ENCODE data around the gene TCF25.

The TCF25 gene

DNA sequence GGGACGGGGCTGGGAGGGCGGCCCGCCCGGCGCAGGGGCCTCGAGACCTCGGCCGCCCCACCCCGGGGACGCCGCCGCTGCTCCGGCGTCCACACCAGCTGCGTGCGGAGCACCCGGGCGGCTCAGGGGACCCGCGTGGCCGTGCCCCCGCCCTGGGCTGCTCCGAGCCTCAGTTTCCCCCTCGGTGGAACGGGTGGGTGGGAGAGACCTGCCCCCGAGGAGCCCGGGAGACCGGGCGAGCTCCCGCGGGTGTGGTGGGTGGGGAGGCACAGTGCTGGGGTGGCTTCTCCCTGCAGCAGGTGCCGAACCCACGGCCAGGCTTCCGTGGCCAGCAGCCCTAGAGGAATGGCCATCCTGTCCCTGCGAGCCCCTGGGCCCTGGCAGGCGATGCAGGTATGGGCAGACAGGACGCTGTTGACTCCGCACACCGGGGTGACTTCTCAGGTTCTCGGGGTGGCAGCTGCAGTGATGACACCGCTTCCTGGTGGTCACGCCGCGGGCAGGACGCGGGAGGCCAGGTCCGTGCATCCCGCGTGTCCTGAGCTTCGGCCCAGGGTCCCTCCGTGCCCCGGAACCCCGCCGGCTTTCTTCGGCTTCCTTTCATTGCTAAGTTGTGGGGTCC is 75.8 kb downstream of the TCF25 start:
- Histone ChIP-seq H3K9me3 (ENCODE audit: insufficient read depth, low read depth, low read length) (no peaks in the 10 kb centered on the region), H3K9ac (ENCODE audit: low read depth, low read length) (no peak overlapping the region), H3K27ac (ENCODE audit: low read length) (no peak overlapping the region), H3K36me3 (ENCODE audit: insufficient read depth, low read depth, low read length) (no peaks in the 10 kb centered on the region), H3K27me3 (ENCODE audit: insufficient read depth, low read length) (peaks cover 42% of the 10 kb centered on the region), H3K4me1 (ENCODE audit: insufficient read depth, low read length) (no peaks in the 10 kb centered on the region), H3K4me3 (ENCODE audit: low read length) (peak overlapping the region; percentile 56; the same call in 1 of the 2 replicates)

DNA sequence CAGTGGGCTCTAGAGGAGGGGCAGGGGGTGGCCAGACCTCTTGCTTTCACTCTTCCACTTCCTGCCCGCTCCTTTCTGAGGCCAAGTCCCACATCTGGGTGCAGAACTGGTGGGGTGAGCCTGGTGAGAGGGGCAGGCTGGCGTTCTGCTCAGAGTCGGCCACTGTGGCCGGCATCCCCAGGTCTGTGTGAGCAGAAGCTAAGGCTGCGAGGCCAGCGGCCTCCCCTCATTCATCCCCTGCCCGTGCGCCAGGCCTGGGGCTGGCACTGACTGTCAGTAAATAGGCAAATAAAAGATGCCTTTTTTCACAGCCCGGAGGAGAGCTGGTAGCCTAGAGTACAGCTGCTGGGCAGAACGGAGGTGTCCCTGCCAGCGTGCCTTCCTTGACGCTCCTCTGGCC is 76.4 kb downstream of the TCF25 start:
- H3K4me3 ChIP-seq (ENCODE audit: low read length), result no peak overlapping the region
- no peaks in the 10 kb centered on the region for H3K36me3 ChIP-seq (ENCODE audit: insufficient read depth, low read depth, low read length)
- no peaks in the 10 kb centered on the region for H3K9me3 ChIP-seq (ENCODE audit: insufficient read depth, low read depth, low read length)
- H3K4me1 ChIP-seq (ENCODE audit: insufficient read depth, low read length), result peaks cover 2% of the 10 kb centered on the region; the same call in 1 of the 2 replicates
- no peak overlapping the region for H3K27ac ChIP-seq (ENCODE audit: low read length)
- H3K27me3 ChIP-seq (ENCODE audit: insufficient read depth, low read length), result peaks cover 39% of the 10 kb centered on the region
- H3K9ac ChIP-seq (ENCODE audit: low read depth, low read length), result no peak overlapping the region

GRCh38 chr16:89951509-89951908 is 78.1 kb downstream of the TCF25 start:
- Histone ChIP-seq H3K4me1 (ENCODE audit: insufficient read depth, low read length) (peaks cover 5% of the 10 kb centered on the region; the same call in 1 of the 2 replicates), H3K27ac (ENCODE audit: low read length) (no peak overlapping the region), H3K9me3 (ENCODE audit: insufficient read depth, low read depth, low read length) (no peaks in the 10 kb centered on the region), H3K36me3 (ENCODE audit: insufficient read depth, low read depth, low read length) (0 out of 2 replicates have a peak, but pooled peaks cover 3% of the 10 kb centered on the region), H3K4me3 (ENCODE audit: low read length) (no peak overlapping the region), H3K9ac (ENCODE audit: low read depth, low read length) (no peak overlapping the region), H3K27me3 (ENCODE audit: insufficient read depth, low read length) (peaks cover 30% of the 10 kb centered on the region)

DNA sequence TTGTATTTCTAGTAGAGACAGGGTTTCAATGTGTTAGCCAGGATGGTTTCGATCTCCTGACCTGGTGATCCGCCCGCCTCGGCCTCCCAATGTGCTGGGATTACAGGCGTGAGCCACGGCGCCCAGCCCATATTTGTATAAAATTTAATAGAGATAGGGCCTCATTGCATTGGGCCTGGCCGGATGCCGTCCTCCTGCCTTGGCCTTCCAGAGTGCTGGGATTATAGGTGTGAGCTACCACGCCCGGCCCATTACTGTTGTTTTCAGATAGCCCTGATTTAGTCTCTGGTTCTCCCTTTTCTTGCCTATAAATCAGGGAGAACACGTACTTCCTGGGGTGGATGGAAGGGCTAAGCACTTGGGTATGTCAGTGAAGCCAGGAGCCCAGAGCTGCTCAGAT is 78.7 kb downstream of the TCF25 start:
- H3K9ac ChIP-seq (ENCODE audit: low read depth, low read length), result no peak overlapping the region
- peaks cover 5% of the 10 kb centered on the region; the same call in 1 of the 2 replicates for H3K4me1 ChIP-seq (ENCODE audit: insufficient read depth, low read length)
- H3K9me3 ChIP-seq (ENCODE audit: insufficient read depth, low read depth, low read length), result no peaks in the 10 kb centered on the region
- no peak overlapping the region for H3K27ac ChIP-seq (ENCODE audit: low read length)
- H3K27me3 ChIP-seq (ENCODE audit: insufficient read depth, low read length), result peaks cover 25% of the 10 kb centered on the region
- no peak overlapping the region for H3K4me3 ChIP-seq (ENCODE audit: low read length)
- 0 out of 2 replicates have a peak, but pooled peaks cover 3% of the 10 kb centered on the region for H3K36me3 ChIP-seq (ENCODE audit: insufficient read depth, low read depth, low read length)

DNA sequence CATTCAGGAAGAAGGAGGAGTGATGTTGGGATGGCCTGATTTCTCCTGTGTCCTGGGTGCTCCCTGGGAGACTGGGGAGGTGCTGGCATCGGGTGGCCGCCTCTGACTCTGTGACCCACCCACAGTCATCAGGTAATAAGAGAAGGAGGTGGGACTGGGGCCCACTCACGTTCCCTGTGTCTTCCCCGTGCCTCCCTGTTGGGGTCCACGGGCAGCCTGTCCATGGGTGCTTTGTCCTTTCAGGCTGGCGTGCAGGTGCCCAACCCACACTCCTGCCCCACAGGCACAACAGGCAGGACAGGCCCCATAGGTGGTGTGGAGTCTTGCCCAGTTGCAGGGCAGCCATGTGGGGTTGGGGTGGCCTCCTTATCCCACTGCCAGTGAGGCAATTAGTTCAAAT is 79.2 kb downstream of the TCF25 start:
- no peak overlapping the region for H3K27ac ChIP-seq (ENCODE audit: low read length)
- H3K4me1 ChIP-seq (ENCODE audit: insufficient read depth, low read length), result peaks cover 5% of the 10 kb centered on the region; the same call in 1 of the 2 replicates
- H3K36me3 ChIP-seq (ENCODE audit: insufficient read depth, low read depth, low read length), result peaks cover 4% of the 10 kb centered on the region; the same call in 1 of the 2 replicates
- no peak overlapping the region for H3K4me3 ChIP-seq (ENCODE audit: low read length)
- H3K9ac ChIP-seq (ENCODE audit: low read depth, low read length), result no peak overlapping the region
- no peaks in the 10 kb centered on the region for H3K9me3 ChIP-seq (ENCODE audit: insufficient read depth, low read depth, low read length)
- H3K27me3 ChIP-seq (ENCODE audit: insufficient read depth, low read length), result peaks cover 20% of the 10 kb centered on the region

DNA sequence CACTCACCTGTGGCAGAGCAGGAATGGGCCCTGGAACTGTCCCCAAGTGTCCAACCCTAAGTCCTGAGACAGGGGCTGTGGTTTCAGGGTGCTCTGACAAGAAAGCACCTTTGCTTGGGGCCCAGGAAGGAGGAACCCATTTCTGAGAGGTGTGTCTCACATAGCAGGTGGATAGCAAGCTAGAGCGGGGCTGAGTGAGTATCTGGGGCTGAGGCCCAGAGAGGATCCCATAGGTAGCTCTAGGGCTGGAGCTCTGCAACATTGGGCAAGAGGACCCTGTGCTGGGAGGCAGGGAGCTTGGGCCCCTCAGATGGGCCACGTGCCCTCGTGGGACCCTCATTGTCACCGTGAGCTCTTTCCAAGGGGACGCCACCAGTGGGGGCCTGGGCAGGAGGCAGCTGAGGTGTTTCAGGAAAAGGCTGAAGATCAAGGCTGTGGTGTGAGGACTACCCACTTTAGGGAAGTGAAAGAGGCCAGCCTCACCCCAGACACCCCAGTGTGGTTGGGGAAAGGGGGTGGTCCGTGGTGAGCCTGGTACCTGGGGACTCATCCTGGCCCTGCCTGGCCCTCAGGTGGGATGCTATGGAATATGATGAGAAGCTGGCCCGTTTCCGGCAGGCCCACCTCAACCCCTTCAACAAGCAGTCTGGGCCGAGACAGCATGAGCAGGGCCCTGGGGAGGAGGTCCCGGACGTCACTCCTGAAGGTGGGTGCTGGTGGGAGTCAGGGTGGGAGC is 80.4 kb downstream of the TCF25 start:
- H3K27me3 ChIP-seq (ENCODE audit: insufficient read depth, low read length), result peaks cover 11% of the 10 kb centered on the region

DNA sequence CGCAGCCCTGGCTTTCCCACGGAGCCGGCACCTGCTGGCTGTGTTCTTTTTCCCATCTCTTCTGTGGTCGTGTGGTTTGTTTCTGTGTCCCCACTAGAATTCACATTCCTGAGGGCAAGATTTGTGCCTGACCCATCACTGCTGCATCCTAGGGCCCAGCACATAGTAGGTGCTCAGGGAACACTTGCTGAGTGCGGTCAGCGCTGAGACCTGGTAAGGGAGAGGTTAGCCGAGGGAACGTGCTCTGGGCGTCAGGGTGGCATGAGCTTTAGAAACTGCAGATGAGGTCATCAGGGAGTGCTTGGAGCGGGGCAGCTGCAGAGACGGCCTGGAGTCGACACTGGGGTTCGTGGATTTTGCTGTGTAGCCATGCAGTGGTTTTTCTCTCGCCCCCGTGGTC is 81.1 kb downstream of the TCF25 start:
- no peak overlapping the region; the same call in 1 of the 2 replicates for H3K9ac ChIP-seq (ENCODE audit: low read depth, low read length)
- peaks cover 6% of the 10 kb centered on the region for H3K27me3 ChIP-seq (ENCODE audit: insufficient read depth, low read length)
- H3K9me3 ChIP-seq (ENCODE audit: insufficient read depth, low read depth, low read length), result no peaks in the 10 kb centered on the region
- H3K36me3 ChIP-seq (ENCODE audit: insufficient read depth, low read depth, low read length), result peaks cover 16% of the 10 kb centered on the region
- H3K27ac ChIP-seq (ENCODE audit: low read length), result no peak overlapping the region
- H3K4me1 ChIP-seq (ENCODE audit: insufficient read depth, low read length), result peaks cover 5% of the 10 kb centered on the region; the same call in 1 of the 2 replicates
- no peak overlapping the region for H3K4me3 ChIP-seq (ENCODE audit: low read length)

More for the DNA sequence above, 80.4 kb downstream of the TCF25 start:
- H3K9me3 ChIP-seq (ENCODE audit: insufficient read depth, low read depth, low read length), result no peaks in the 10 kb centered on the region
- H3K4me3 ChIP-seq (ENCODE audit: low read length), result no peak overlapping the region
- peaks cover 5% of the 10 kb centered on the region; the same call in 1 of the 2 replicates for H3K4me1 ChIP-seq (ENCODE audit: insufficient read depth, low read length)
- no peak overlapping the region for H3K27ac ChIP-seq (ENCODE audit: low read length)
- peaks cover 11% of the 10 kb centered on the region for H3K36me3 ChIP-seq (ENCODE audit: insufficient read depth, low read depth, low read length)
- no peak overlapping the region for H3K9ac ChIP-seq (ENCODE audit: low read depth, low read length)

GRCh38 chr16:89955001-89955685 is 81.8 kb downstream of the TCF25 start:
- no peak overlapping the region; the same call in 1 of the 2 replicates for H3K9ac ChIP-seq (ENCODE audit: low read depth, low read length)
- no peaks in the 10 kb centered on the region for H3K27me3 ChIP-seq (ENCODE audit: insufficient read depth, low read length)
- no peak overlapping the region for H3K4me3 ChIP-seq (ENCODE audit: low read length)
- H3K4me1 ChIP-seq (ENCODE audit: insufficient read depth, low read length), result peaks cover 5% of the 10 kb centered on the region; the same call in 1 of the 2 replicates
- no peak overlapping the region for H3K27ac ChIP-seq (ENCODE audit: low read length)
- H3K9me3 ChIP-seq (ENCODE audit: insufficient read depth, low read depth, low read length), result no peaks in the 10 kb centered on the region
- peaks cover 16% of the 10 kb centered on the region for H3K36me3 ChIP-seq (ENCODE audit: insufficient read depth, low read depth, low read length)

GRCh38 chr16:89956505-89957215 is 83.3 kb downstream of the TCF25 start:
- H3K9me3 ChIP-seq (ENCODE audit: insufficient read depth, low read depth, low read length), result no peaks in the 10 kb centered on the region
- H3K4me3 ChIP-seq (ENCODE audit: low read length), result no peak overlapping the region
- no peak overlapping the region for H3K27ac ChIP-seq (ENCODE audit: low read length)
- H3K36me3 ChIP-seq (ENCODE audit: insufficient read depth, low read depth, low read length), result peaks cover 16% of the 10 kb centered on the region
- H3K9ac ChIP-seq (ENCODE audit: low read depth, low read length), result no peak overlapping the region
- peaks cover 5% of the 10 kb centered on the region; the same call in 1 of the 2 replicates for H3K4me1 ChIP-seq (ENCODE audit: insufficient read depth, low read length)
- H3K27me3 ChIP-seq (ENCODE audit: insufficient read depth, low read length), result no peaks in the 10 kb centered on the region

GRCh38 chr16:89957216-89957785 is 83.9 kb downstream of the TCF25 start:
- H3K9ac ChIP-seq (ENCODE audit: low read depth, low read length), result no peak overlapping the region
- peaks cover 16% of the 10 kb centered on the region for H3K36me3 ChIP-seq (ENCODE audit: insufficient read depth, low read depth, low read length)
- no peak overlapping the region for H3K27ac ChIP-seq (ENCODE audit: low read length)
- no peaks in the 10 kb centered on the region for H3K27me3 ChIP-seq (ENCODE audit: insufficient read depth, low read length)
- H3K9me3 ChIP-seq (ENCODE audit: insufficient read depth, low read depth, low read length), result no peaks in the 10 kb centered on the region
- no peak overlapping the region for H3K4me3 ChIP-seq (ENCODE audit: low read length)
- peaks cover 5% of the 10 kb centered on the region; the same call in 1 of the 2 replicates for H3K4me1 ChIP-seq (ENCODE audit: insufficient read depth, low read length)

DNA sequence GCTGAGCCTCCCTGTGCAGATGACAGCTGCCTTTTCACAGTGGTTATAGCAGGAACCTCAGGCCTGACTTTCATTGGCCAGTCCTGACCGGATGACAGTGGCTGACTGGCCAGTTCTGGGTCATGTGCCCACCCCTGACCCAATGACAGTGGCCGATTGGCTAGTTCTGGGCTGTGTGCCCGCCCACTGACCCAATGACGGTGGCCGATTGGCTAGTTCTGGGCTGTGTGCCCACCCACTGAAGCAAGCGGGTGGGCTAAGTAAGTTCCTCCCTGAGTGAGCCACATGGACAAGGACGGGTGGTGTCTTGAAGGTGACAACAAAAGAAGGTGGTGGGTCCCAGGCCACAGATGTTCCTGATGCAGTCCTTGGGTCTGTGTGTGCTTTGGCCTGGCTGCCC is 84.7 kb downstream of the TCF25 start:
- Histone ChIP-seq H3K9me3 (ENCODE audit: insufficient read depth, low read depth, low read length) (no peaks in the 10 kb centered on the region), H3K9ac (ENCODE audit: low read depth, low read length) (no peak overlapping the region), H3K36me3 (ENCODE audit: insufficient read depth, low read depth, low read length) (peaks cover 16% of the 10 kb centered on the region), H3K4me3 (ENCODE audit: low read length) (no peak overlapping the region), H3K27ac (ENCODE audit: low read length) (no peak overlapping the region), H3K27me3 (ENCODE audit: insufficient read depth, low read length) (no peaks in the 10 kb centered on the region), H3K4me1 (ENCODE audit: insufficient read depth, low read length) (peaks cover 5% of the 10 kb centered on the region; the same call in 1 of the 2 replicates)

All from iPS-20b (cell line).